ENCODE measurements around the gene CBY1.

CBY1 gene

DNA sequence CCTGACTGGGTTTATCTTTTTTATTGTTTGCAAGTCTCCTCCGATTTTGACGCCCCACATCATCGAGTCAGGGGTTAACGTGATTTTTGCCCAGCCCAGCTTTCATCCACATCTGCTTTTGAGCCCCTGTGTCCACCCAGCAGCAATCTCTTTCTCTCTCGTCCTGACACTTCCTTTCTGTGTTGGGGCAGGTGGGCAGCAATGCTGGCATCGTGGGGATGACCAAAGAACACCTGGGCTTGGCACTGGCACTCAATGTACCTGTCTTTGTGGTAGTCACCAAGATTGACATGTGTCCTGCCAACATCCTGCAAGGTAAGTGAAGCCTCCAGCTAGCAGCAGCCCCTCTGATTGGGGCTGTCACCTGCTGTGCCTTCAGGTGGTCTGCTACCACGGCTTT lies 65.1 kb downstream of the CBY1 start:
- Histone ChIP-seq H3K27ac (ENCODE audit: low read length) (no peak overlapping the region), H3K9me2 (replicated peaks; ENCODE audit: insufficient read depth, low read length) (no peaks in the 10 kb centered on the region), H4K20me1 (ENCODE audit: insufficient read depth, low read length) (peaks cover 12% of the 10 kb centered on the region; the same call in 1 of the 2 replicates), H3K4me2 (ENCODE audit: low read depth, low read length) (no peak overlapping the region), H2AFZ (ENCODE audit: low read length) (no peak overlapping the region), H3K4me3 (ENCODE audit: low read length) (no peak overlapping the region), H3K9ac (ENCODE audit: low read length) (no peak overlapping the region), H3K79me2 (ENCODE audit: low read length) (peaks cover 60% of the 10 kb centered on the region), H3K36me3 (replicated peaks; ENCODE audit: insufficient read depth, low read length) (peaks cover 16% of the 10 kb centered on the region; the same call in 1 of the 2 replicates), H3K4me1 (ENCODE audit: low read length) (no peaks in the 10 kb centered on the region), H3K27me3 (replicated peaks; ENCODE audit: insufficient read depth, low read length) (no peaks in the 10 kb centered on the region), H3F3A (ENCODE audit: insufficient read depth, low read length) (0 out of 2 replicates have a peak, but pooled peaks cover 5% of the 10 kb centered on the region), H3K9me3 (replicated peaks; ENCODE audit: insufficient read depth, low read length) (no peaks in the 10 kb centered on the region)
- DNase-seq = no peak
- TF ChIP-seq EZH2phosphoT487 (IDR thresholded peaks at IDR 0.05; ENCODE audit: low read length) = no peak
- TF ChIP-seq EZH2 (optimal IDR thresholded peaks at IDR 0.05; ENCODE audit: low read depth, low read length) = no peak
- TF ChIP-seq CTCF (IDR thresholded peaks at IDR 0.05; ENCODE audit: low read length) = no peak

All from MM.1S (cell line).